ENCODE data around the gene DDA1. TPM values are rescaled to one million over a fixed set of nuclear protein-coding genes. Genes with fewer than 3 reads are reported as not detected.

DDA1 gene
- total RNA-seq, 1 donor from 2014 or later: 123 TPM

GRCh38 chr19:17341845-17342244 lies 32.5 kb downstream of the DDA1 start:
- H3K4me3 Mint-ChIP-seq (ENCODE audit: unreplicated experiment): no peak overlapping the region
- no peaks in the 10 kb centered on the region for H3K36me3 Mint-ChIP-seq (ENCODE audit: low read depth, unreplicated experiment)

GRCh38 chr19:17346109-17346671 lies 36.8 kb downstream of the DDA1 start:
- TF ChIP-seq EZH2 (IDR thresholded peaks at IDR 0.05; ENCODE audit: insufficient read depth, low read length): no peak
- TF ChIP-seq CTCF (IDR thresholded peaks at IDR 0.05; ENCODE audit: insufficient read depth, low read depth, low read length): peak; percentile 73
- H3K27ac ChIP-seq (ENCODE audit: low read depth, low read length): no peak overlapping the region
- no peaks in the 10 kb centered on the region for H3K36me3 Mint-ChIP-seq (ENCODE audit: low read depth, unreplicated experiment)
- no peak overlapping the region for H3K4me2 ChIP-seq (ENCODE audit: low read length)
- H3K9me3 ChIP-seq (ENCODE audit: insufficient read depth, low read depth, low read length): no peaks in the 10 kb centered on the region
- H3K4me1 ChIP-seq (ENCODE audit: insufficient read depth, low read length): peaks cover 8% of the 10 kb centered on the region
- no peak for DNase-seq (ENCODE audit: low read depth)
- H4K20me1 ChIP-seq (ENCODE audit: insufficient read depth, low read length): no peaks in the 10 kb centered on the region
- H3K27me3 Mint-ChIP-seq (ENCODE audit: low read depth, unreplicated experiment): peaks cover 3% of the 10 kb centered on the region
- no peak for FAIRE-seq
- H3K27me3 ChIP-seq (ENCODE audit: insufficient read depth, low read length): no peaks in the 10 kb centered on the region
- H3K4me3 ChIP-seq (ENCODE audit: insufficient read depth, low read depth, low read length): no peak overlapping the region
- H3K4me1 Mint-ChIP-seq (ENCODE audit: low read depth, unreplicated experiment): peaks cover 9% of the 10 kb centered on the region
- H3K4me3 Mint-ChIP-seq (ENCODE audit: unreplicated experiment): no peak overlapping the region
- H3K9ac ChIP-seq (ENCODE audit: low read length): no peak overlapping the region
- no peak overlapping the region for H3K27ac Mint-ChIP-seq (ENCODE audit: unreplicated experiment)
- no peak overlapping the region for H2AFZ ChIP-seq (ENCODE audit: low read depth, low read length)
- no peaks in the 10 kb centered on the region for H3K79me2 ChIP-seq (ENCODE audit: insufficient read depth, low read length)
- H3K9me3 Mint-ChIP-seq (ENCODE audit: unreplicated experiment): no peaks in the 10 kb centered on the region
- no peaks in the 10 kb centered on the region for H3K36me3 ChIP-seq (ENCODE audit: insufficient read depth, low read length)

More at GRCh38 chr19:17341845-17342244, 32.5 kb downstream of the DDA1 start:
- Histone ChIP-seq H3K27ac (ENCODE audit: low read depth, low read length) (no peak overlapping the region), H3K4me1 (ENCODE audit: insufficient read depth, low read length) (peaks cover 11% of the 10 kb centered on the region), H3K9ac (ENCODE audit: low read length) (no peak overlapping the region), H3K4me2 (ENCODE audit: low read length) (no peak overlapping the region), H3K9me3 (ENCODE audit: insufficient read depth, low read depth, low read length) (no peaks in the 10 kb centered on the region), H2AFZ (ENCODE audit: low read depth, low read length) (no peak overlapping the region), H3K27me3 (ENCODE audit: insufficient read depth, low read length) (no peaks in the 10 kb centered on the region), H4K20me1 (ENCODE audit: insufficient read depth, low read length) (no peaks in the 10 kb centered on the region), H3K4me3 (ENCODE audit: insufficient read depth, low read depth, low read length) (no peak overlapping the region), H3K79me2 (ENCODE audit: insufficient read depth, low read length) (peaks cover 13% of the 10 kb centered on the region), H3K36me3 (ENCODE audit: insufficient read depth, low read length) (no peaks in the 10 kb centered on the region)
- no peaks in the 10 kb centered on the region for H3K27me3 Mint-ChIP-seq (ENCODE audit: low read depth, unreplicated experiment)
- TF ChIP-seq EZH2 (IDR thresholded peaks at IDR 0.05; ENCODE audit: insufficient read depth, low read length): no peak
- TF ChIP-seq CTCF (IDR thresholded peaks at IDR 0.05; ENCODE audit: insufficient read depth, low read depth, low read length): no peak
- H3K9me3 Mint-ChIP-seq (ENCODE audit: unreplicated experiment): no peaks in the 10 kb centered on the region
- DNase-seq (ENCODE audit: low read depth) (no peak), FAIRE-seq (no peak)
- H3K4me1 Mint-ChIP-seq (ENCODE audit: low read depth, unreplicated experiment): peaks cover 2% of the 10 kb centered on the region
- H3K27ac Mint-ChIP-seq (ENCODE audit: unreplicated experiment): no peak overlapping the region

- no peaks in the 10 kb centered on the region for H3K9me3 Mint-ChIP-seq (ENCODE audit: unreplicated experiment)
- H4K20me1 ChIP-seq (ENCODE audit: insufficient read depth, low read length): no peaks in the 10 kb centered on the region
- no peaks in the 10 kb centered on the region for H3K36me3 ChIP-seq (ENCODE audit: insufficient read depth, low read length)
Measured at GRCh38 chr19:17347361-17347760, 38.0 kb downstream of the DDA1 start.

More at GRCh38 chr19:17347361-17347760, 38.0 kb downstream of the DDA1 start:
- Histone ChIP-seq H3K9ac (ENCODE audit: low read length) (no peak overlapping the region), H2AFZ (ENCODE audit: low read depth, low read length) (no peak overlapping the region), H3K27ac (ENCODE audit: low read depth, low read length) (no peak overlapping the region), H3K4me3 (ENCODE audit: insufficient read depth, low read depth, low read length) (no peak overlapping the region), H3K79me2 (ENCODE audit: insufficient read depth, low read length) (no peaks in the 10 kb centered on the region), H3K4me1 (ENCODE audit: insufficient read depth, low read length) (peaks cover 8% of the 10 kb centered on the region), H3K27me3 (ENCODE audit: insufficient read depth, low read length) (no peaks in the 10 kb centered on the region), H3K4me2 (ENCODE audit: low read length) (no peak overlapping the region), H3K9me3 (ENCODE audit: insufficient read depth, low read depth, low read length) (no peaks in the 10 kb centered on the region)
- no peak overlapping the region for H3K27ac Mint-ChIP-seq (ENCODE audit: unreplicated experiment)
- peaks cover 3% of the 10 kb centered on the region for H3K27me3 Mint-ChIP-seq (ENCODE audit: low read depth, unreplicated experiment)
- no peak for FAIRE-seq
- H3K36me3 Mint-ChIP-seq (ENCODE audit: low read depth, unreplicated experiment): no peaks in the 10 kb centered on the region
- peaks cover 9% of the 10 kb centered on the region for H3K4me1 Mint-ChIP-seq (ENCODE audit: low read depth, unreplicated experiment)
- H3K4me3 Mint-ChIP-seq (ENCODE audit: unreplicated experiment): no peak overlapping the region
- TF ChIP-seq CTCF (IDR thresholded peaks at IDR 0.05; ENCODE audit: insufficient read depth, low read depth, low read length): no peak
- no peak for DNase-seq (ENCODE audit: low read depth)
